ENCODE measurements around the gene NOS3. TPM values are rescaled to one million over a fixed set of nuclear protein-coding genes. Genes with fewer than 3 reads are reported as not detected.
A peak's percentile ranks its signal among the peaks of the same experiment; 100 is the strongest.

NOS3 gene
- total and polyA plus RNA-seq, 7 donors, result 1.4 to 13.2 (median 5.8) TPM

DNA sequence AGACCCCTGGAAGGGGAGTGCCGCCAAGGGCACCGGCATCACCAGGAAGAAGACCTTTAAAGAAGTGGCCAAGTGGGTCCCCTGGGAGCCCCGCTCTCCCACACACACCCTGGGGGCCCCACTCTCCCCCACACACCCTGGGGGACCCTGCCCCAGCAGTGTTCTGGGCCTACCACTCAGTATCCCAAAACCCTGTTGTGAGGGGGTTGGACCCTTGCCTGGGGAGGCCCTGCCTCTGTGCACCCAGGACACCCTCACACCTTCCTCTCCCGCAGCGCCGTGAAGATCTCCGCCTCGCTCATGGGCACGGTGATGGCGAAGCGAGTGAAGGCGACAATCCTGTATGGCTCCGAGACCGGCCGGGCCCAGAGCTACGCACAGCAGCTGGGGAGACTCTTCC, 10.7 kb downstream of the NOS3 start:
- no peak overlapping the region for H3K4me3 ChIP-seq
- intact Hi-C loops (cut with DNase I), result no loop called here
- WGBS, 3 donors, result 93 to 95% (median 93%) methylated on average over 16 of the region's 16 CpGs
- no peak overlapping the region for H3K27ac ChIP-seq
- H3K36me3 ChIP-seq (ENCODE audit: insufficient read depth in 1 of 2, low read depth in 1 of 2), result no peaks in the 10 kb centered on the region
- no peaks in the 10 kb centered on the region for H3K9me3 ChIP-seq
- H3K4me1 ChIP-seq, result no peaks in the 10 kb centered on the region
- no peak for ATAC-seq
- TF ChIP-seq, protein P1, sequence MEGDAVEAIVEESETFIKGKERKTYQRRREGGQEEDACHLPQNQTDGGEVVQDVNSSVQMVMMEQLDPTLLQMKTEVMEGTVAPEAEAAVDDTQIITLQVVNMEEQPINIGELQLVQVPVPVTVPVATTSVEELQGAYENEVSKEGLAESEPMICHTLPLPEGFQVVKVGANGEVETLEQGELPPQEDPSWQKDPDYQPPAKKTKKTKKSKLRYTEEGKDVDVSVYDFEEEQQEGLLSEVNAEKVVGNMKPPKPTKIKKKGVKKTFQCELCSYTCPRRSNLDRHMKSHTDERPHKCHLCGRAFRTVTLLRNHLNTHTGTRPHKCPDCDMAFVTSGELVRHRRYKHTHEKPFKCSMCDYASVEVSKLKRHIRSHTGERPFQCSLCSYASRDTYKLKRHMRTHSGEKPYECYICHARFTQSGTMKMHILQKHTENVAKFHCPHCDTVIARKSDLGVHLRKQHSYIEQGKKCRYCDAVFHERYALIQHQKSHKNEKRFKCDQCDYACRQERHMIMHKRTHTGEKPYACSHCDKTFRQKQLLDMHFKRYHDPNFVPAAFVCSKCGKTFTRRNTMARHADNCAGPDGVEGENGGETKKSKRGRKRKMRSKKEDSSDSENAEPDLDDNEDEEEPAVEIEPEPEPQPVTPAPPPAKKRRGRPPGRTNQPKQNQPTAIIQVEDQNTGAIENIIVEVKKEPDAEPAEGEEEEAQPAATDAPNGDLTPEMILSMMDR (IDR thresholded peaks at IDR 0.05), result no peak
- H3K27me3 ChIP-seq (ENCODE audit: insufficient read depth in 3 of 3, low read length in 2 of 3), result peaks cover 0 to 13% (median 4%) of the 10 kb centered on the region in 3 donors
- DNase-seq, result no peak

DNA sequence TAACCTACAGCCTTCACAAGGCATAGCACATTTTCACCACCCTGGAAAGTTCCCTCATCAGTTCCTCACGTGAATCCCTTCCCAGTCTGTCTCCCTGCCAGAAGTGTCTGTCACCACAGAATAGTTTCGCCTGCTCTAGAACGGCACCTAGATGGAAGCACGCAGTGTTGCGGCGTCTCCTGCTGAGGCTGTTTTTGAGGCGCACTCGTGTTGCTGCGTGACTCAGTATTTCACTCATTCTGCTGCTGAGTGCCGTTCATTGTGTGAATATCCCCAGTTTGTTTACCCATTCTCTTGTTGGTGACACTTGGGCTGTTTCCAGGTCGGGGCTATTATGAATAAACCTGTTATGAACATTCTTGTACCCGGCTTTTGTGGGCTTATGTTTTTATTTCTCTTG, 12.8 kb downstream of the NOS3 start:
- Histone ChIP-seq H3K4me1 (no peaks in the 10 kb centered on the region), H3K36me3 (ENCODE audit: insufficient read depth in 1 of 2, low read depth in 1 of 2) (no peaks in the 10 kb centered on the region), H3K9me3 (no peaks in the 10 kb centered on the region), H3K4me3 (no peak overlapping the region), H3K27ac (no peak overlapping the region), H3K27me3 (ENCODE audit: insufficient read depth in 3 of 3, low read length in 2 of 3) (peaks cover 0 to 12% (median 2%) of the 10 kb centered on the region in 3 donors)
- TF ChIP-seq, protein P1 (IDR thresholded peaks at IDR 0.05), result no peak
- DNase-seq (no peak), ATAC-seq (no peak)
- intact Hi-C loops (cut with DNase I), result no loop called here
- 74 to 79% (median 74%) methylated on average over 12 of the region's 12 CpGs for WGBS, 3 donors

DNA sequence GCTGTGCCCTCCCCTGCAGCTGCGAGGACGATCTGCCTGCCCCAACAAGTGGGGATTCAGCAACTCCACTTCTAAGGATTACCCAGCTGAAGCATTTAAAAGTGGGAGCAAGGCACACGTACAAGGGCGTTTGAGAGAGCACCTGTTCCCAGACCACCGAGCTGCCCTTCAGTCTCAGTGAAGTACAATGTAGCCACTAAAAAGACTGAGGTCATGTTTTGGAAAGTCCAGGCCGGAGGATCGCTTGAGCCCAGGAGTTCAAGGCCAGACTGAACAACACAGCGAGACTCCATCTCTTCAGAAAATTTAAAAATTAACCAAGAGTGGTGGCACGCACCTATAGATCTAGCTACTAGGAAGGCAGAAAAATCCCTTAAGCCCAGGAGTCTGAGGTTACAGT, 14.7 kb downstream of the NOS3 start:
- intact Hi-C loops (cut with DNase I), result no loop called here
- Histone ChIP-seq H3K4me3 (no peak overlapping the region), H3K27ac (no peak overlapping the region), H3K4me1 (no peaks in the 10 kb centered on the region), H3K9me3 (no peaks in the 10 kb centered on the region), H3K27me3 (ENCODE audit: insufficient read depth in 3 of 3, low read length in 2 of 3) (peaks cover 0 to 31% (median 8%) of the 10 kb centered on the region in 3 donors), H3K36me3 (ENCODE audit: insufficient read depth in 1 of 2, low read depth in 1 of 2) (no peaks in the 10 kb centered on the region)
- ATAC-seq (no peak), DNase-seq (no peak)
- TF ChIP-seq, protein P1 (IDR thresholded peaks at IDR 0.05), result no peak
- 68 to 74% (median 70%) methylated on average over 9 of the region's 9 CpGs for WGBS, 3 donors

DNA sequence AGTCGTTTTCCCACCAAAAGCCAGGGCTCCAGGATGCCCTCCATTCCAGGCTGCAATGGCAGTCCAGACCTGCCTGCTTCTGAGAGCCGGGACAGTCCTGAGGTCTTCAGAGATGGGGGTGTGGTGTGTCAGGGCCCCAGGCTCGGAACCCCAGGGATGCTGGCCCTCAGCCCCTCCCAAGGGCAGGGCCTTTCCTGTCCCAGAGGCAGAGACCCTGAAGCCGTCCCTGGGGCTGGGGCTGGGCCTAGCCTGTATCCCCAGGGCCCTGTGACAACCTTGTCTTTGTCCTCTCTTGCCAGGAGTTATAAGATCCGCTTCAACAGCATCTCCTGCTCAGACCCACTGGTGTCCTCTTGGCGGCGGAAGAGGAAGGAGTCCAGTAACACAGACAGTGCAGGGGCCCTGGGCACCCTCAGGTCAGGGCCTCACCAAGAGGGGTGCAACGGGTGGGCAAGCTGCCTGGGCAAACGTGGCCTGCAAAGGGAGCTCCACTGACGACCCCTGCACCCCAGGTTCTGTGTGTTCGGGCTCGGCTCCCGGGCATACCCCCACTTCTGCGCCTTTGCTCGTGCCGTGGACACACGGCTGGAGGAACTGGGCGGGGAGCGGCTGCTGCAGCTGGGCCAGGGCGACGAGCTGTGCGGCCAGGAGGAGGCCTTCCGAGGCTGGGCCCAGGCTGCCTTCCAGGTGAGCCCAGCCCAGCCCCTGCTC, 15.9 kb downstream of the NOS3 start:
- Histone ChIP-seq H3K4me3 (no peak overlapping the region), H3K4me1 (no peaks in the 10 kb centered on the region), H3K36me3 (ENCODE audit: insufficient read depth in 1 of 2, low read depth in 1 of 2) (no peaks in the 10 kb centered on the region), H3K27me3 (ENCODE audit: insufficient read depth in 3 of 3, low read length in 2 of 3) (peaks cover 0 to 31% (median 9%) of the 10 kb centered on the region in 3 donors), H3K27ac (no peak overlapping the region), H3K9me3 (no peaks in the 10 kb centered on the region)
- intact Hi-C loops (cut with DNase I), result no loop called here
- ATAC-seq (no peak), DNase-seq (no peak)
- TF ChIP-seq, protein P1 (IDR thresholded peaks at IDR 0.05), result no peak
- 71 to 76% (median 76%) methylated on average over 15 to 23 of the region's 23 CpGs for WGBS, 3 donors

DNA sequence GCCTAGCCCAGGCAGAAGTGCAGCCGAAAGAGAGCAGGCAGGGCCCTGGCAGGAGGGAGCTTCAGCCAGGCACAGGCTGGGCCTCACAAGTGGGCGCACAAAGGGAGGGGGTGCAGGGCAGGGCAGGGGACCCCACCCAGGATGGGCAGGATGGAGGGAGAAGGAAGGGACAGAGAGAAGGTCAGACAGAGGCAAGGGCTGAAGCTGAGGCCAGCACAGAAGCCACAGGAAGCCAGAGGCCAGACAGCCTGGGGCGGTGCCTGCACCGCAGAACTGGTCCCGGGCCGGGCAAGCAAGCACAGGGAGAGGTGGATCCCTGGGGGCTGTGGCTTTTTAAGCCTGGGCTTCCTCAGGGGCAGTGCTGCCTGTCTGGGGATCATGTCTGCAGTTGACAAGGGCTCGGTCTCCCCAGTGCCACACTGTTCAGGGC, 16.7 kb downstream of the NOS3 start:
- DNase-seq (no peak), ATAC-seq (peak in 2 of 4 donors; percentile 10 to 34)
- Histone ChIP-seq H3K4me1 (no peaks in the 10 kb centered on the region), H3K27me3 (ENCODE audit: insufficient read depth in 3 of 3, low read length in 2 of 3) (peaks cover 0 to 39% (median 13%) of the 10 kb centered on the region in 3 donors), H3K36me3 (ENCODE audit: insufficient read depth in 1 of 2, low read depth in 1 of 2) (no peaks in the 10 kb centered on the region), H3K27ac (no peak overlapping the region), H3K9me3 (no peaks in the 10 kb centered on the region), H3K4me3 (no peak overlapping the region)
- WGBS, 3 donors, result 68 to 86% (median 73%) methylated on average over 7 of the region's 7 CpGs
- TF ChIP-seq, protein P1 (IDR thresholded peaks at IDR 0.05), result no peak
- intact Hi-C loops (cut with DNase I), result no loop called here

All from psoas muscle (tissue), 8 donors.